Measurements from ENCODE around the gene DNAI4.
"Not testable (repeated sequence)": the region's sequence is repeated elsewhere in the genome, so short reads cannot be mapped to it uniquely, and the experiment has no call there.

The DNAI4 gene

DNA sequence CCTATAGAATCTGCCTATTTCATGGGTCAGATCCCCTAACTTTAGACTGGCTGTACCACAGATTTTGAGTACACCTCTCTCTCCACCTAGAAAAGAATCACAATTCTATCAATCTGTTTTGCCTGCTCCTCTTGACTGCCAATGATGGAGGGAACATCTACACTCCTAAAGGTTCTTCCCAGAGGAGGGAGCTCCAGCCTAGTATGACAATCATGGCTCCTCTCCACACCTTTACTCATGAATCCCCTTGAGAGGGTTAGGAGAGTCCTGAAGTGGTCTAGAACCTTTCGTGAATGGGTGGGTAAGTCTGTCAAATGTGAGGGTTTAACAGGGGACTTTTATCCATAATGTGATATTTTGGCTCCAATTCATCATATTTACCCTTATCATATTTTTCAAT, 48.0 kb downstream of the DNAI4 start:
- no peak for DNase-seq (ENCODE audit: low spot score)
- in situ Hi-C loops (cut with MboI; ENCODE audit: low pct_unique_long_range_greater_than_20kb, low sequenced_read_pairs, unreplicated experiment), result no loop called here
- TF ChIP-seq, protein P1, sequence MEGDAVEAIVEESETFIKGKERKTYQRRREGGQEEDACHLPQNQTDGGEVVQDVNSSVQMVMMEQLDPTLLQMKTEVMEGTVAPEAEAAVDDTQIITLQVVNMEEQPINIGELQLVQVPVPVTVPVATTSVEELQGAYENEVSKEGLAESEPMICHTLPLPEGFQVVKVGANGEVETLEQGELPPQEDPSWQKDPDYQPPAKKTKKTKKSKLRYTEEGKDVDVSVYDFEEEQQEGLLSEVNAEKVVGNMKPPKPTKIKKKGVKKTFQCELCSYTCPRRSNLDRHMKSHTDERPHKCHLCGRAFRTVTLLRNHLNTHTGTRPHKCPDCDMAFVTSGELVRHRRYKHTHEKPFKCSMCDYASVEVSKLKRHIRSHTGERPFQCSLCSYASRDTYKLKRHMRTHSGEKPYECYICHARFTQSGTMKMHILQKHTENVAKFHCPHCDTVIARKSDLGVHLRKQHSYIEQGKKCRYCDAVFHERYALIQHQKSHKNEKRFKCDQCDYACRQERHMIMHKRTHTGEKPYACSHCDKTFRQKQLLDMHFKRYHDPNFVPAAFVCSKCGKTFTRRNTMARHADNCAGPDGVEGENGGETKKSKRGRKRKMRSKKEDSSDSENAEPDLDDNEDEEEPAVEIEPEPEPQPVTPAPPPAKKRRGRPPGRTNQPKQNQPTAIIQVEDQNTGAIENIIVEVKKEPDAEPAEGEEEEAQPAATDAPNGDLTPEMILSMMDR (IDR thresholded peaks at IDR 0.05; ENCODE audit: extremely low read depth, insufficient read depth, missing control alignments), result no peak

DNA sequence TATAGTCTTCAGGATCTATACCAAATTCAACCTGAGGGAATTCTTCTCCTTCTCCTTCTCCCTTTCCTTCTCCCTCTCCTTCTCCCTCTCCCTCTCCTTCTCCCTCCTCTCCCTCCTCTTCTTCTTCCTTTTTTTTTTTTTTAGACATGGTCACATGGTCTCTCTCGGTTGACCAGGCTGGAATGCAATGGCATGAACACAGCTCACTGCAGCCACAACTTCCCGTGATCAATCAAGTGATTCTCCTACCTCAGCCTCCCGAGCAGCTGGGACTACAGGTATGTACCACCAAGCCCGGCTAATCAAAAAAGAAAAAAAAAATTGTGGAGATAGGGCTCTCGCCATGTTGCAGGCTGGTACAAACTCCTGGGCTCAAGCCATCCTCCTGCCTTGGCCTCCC, 51.5 kb downstream of the DNAI4 start:
- in situ Hi-C loops (cut with MboI; ENCODE audit: low pct_unique_long_range_greater_than_20kb, low sequenced_read_pairs, unreplicated experiment), result no loop called here
- DNase-seq (ENCODE audit: low spot score), result no peak
- TF ChIP-seq, protein P1 (IDR thresholded peaks at IDR 0.05; ENCODE audit: extremely low read depth, insufficient read depth, missing control alignments), result no peak

DNA sequence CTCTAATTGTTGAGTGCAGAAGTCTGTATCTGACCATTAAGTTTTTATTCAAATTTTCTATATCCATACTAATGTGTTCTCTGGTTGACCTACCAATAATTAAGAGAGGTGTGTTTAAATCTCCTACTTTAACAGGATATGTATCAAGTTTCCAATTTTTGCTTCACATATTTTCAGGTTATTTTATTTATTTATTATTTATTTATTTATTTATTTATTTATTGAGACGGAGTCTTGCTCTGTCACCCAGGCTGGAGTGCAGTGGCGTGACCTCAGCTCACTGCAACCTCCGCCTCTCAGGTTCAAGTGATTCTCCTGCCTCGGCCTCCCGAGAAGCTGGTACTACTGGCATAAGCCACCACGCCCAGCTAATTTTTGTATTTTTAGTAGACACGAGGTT, 52.6 kb downstream of the DNAI4 start:
- DNase-seq (ENCODE audit: low spot score); in situ Hi-C loops (cut with MboI; ENCODE audit: low pct_unique_long_range_greater_than_20kb, low sequenced_read_pairs, unreplicated experiment): not testable (repeated sequence)

DNA sequence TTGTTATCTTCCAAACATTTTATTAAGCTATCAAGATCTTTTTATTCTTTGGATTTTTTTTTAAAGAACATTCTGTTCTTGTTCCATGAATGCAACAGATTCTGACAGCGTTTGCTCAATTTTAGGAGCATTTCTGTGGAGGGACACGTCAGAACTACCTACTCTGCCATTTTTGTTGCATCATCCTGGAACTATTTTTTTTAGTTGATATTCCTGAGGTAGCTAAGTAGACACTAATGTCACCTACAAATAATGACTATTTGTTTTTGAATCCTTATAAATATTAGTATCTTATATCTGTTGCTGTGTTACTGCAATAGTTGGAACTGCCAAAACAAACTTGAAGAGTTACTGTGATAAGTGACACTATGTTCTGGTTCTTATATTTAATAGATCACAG, 57.2 kb downstream of the DNAI4 start:
- DNase-seq (ENCODE audit: low spot score), result no peak
- TF ChIP-seq, protein P1 (IDR thresholded peaks at IDR 0.05; ENCODE audit: extremely low read depth, insufficient read depth, missing control alignments), result no peak
- in situ Hi-C loops (cut with MboI; ENCODE audit: low pct_unique_long_range_greater_than_20kb, low sequenced_read_pairs, unreplicated experiment), result no loop called here

DNA sequence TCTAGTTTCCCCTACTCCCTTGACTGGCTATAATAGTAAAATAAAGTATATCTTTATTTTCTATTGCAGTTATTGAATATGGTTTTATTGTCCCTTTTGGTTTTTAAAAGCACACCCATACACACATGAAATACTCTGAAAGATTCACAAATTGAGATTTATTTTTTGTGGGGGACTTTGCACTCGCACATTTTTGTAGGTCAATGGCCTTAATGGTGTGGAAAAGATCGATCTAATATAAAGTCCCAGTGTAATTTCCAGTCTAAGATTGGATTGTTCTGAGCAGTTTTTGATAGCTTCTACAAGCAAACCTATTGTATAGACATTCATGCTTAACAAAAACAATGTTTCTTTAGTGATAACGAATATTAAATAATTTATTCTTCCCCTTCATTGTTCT, 64.1 kb downstream of the DNAI4 start:
- TF ChIP-seq, protein P1 (IDR thresholded peaks at IDR 0.05; ENCODE audit: extremely low read depth, insufficient read depth, missing control alignments), result no peak
- DNase-seq (ENCODE audit: low spot score), result no peak
- in situ Hi-C loops (cut with MboI; ENCODE audit: low pct_unique_long_range_greater_than_20kb, low sequenced_read_pairs, unreplicated experiment), result no loop called here

DNA sequence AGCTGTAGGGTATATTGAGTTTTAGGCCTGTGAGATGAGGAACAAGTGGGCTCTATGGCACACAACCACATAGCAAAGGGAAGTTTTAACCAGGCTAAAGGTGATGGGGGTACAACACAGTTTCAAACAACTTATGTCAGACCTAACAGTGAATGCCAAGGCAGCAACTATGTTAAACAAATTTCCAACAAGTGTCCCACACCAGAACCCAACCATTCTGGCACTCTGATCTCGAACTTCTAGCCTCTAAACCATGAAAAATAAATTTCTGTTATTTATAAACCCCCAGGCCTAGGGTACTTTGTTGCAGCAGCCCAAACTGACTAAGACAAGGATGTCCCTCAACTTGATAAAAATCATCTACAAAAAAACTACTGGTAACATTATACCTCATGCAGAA, 71.3 kb downstream of the DNAI4 start:
- in situ Hi-C loops (cut with MboI; ENCODE audit: low pct_unique_long_range_greater_than_20kb, low sequenced_read_pairs, unreplicated experiment), result no loop called here
- DNase-seq (ENCODE audit: low spot score), result no peak
- TF ChIP-seq, protein P1 (IDR thresholded peaks at IDR 0.05; ENCODE audit: extremely low read depth, insufficient read depth, missing control alignments), result no peak

DNA sequence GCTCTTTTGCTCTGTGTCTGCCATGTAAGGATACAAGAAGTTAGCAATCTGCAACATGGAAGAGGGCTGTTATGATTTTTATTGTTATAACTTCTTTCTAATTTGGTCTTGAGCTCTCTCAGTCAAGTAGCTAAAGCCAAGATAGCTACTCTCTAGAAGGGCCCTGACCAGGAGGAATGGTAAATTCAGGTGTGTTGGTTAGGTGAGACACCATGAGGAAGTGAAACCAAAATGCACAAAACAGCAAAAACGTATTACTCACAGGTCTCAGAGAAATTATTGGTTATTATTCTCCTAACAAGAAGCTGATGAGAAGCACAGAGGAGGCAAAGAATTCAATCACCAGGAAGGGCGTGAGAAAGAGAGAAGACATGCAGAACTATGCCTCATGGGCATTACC, 71.8 kb downstream of the DNAI4 start:
- in situ Hi-C loops (cut with MboI; ENCODE audit: low pct_unique_long_range_greater_than_20kb, low sequenced_read_pairs, unreplicated experiment), result no loop called here
- peak; percentile 3 for DNase-seq (ENCODE audit: low spot score)
- TF ChIP-seq, protein P1 (IDR thresholded peaks at IDR 0.05; ENCODE audit: extremely low read depth, insufficient read depth, missing control alignments), result no peak

Measured in GM13977 (cell line).